Peyer's patch (tissue), 4 donors: ENCODE measurements around the gene PLCB2.

ENCODE experiments used
- CTCF ChIP-seq, 6 experiments: fragments of 450-650 bp in 4 of 6; fragments of 200-600 bp in 2 of 6; sonication (generic) in 1 of 6; IDR thresholded peaks; one replicate each; pipeline ENCODE4 v1.5.1; 2017 to 2019; ENCODE audit warnings: antibody characterized with exemption in 6 of 6, mild to moderate bottlenecking in 3 of 6, moderate library complexity in 1 of 6
- POLR2A ChIP-seq, 2 donors: fragments of 450-650 bp; IDR thresholded peaks; one replicate each; pipeline ENCODE4 v1.5.1; 2017; ENCODE audit warnings: antibody characterized with exemption in 2 of 2, mild to moderate bottlenecking in 2 of 2, moderate library complexity in 2 of 2

- TF ChIP-seq CTCF (IDR thresholded peaks at IDR 0.05), result no peak
- no peak for TF ChIP-seq POLR2A (IDR thresholded peaks at IDR 0.05)
Measured at GRCh38 chr15:40310993-40311392, 3.3 kb upstream of the PLCB2 start.
